ENCODE results near the gene STRADA. TPM values are rescaled to one million over a fixed set of nuclear protein-coding genes. Genes with fewer than 3 reads are reported as not detected.

STRADA gene
- total and polyA plus RNA-seq, 2 donors (not counting 3 experiments of a cell fraction or from before 2014, with no cell fraction given): 47.0 to 53.6 TPM

GRCh38 chr17:63697341-63698286 is 44.0 kb downstream of the STRADA start:
- Histone ChIP-seq H3K9me1 (replicated peaks; ENCODE audit: control insufficient read depth, extremely low read depth, insufficient read depth, low read length) (no peaks in the 10 kb centered on the region), H3K4me3 (replicated peaks in 1 of 3; ENCODE audit: insufficient read depth in 1 of 3, low read depth in 1 of 3, low read length in 3 of 3) (no peak overlapping the region), H3K79me2 (ENCODE audit: control insufficient read depth, insufficient read depth, low read length) (peaks cover 9% of the 10 kb centered on the region), H3K4me1 (ENCODE audit: control insufficient read depth, extremely low read depth, insufficient read depth, low read length) (peaks cover 20% of the 10 kb centered on the region), H3K9ac (replicated peaks; ENCODE audit: extremely low read depth, insufficient read depth, low read length) (no peak overlapping the region), H4K20me1 (replicated peaks; ENCODE audit: control insufficient read depth, extremely low read depth, insufficient read depth, low read length) (no peaks in the 10 kb centered on the region), H3K36me3 (ENCODE audit: control insufficient read depth in 2 of 2, extremely low read depth in 1 of 2, insufficient read depth in 2 of 2, low read length in 2 of 2) (peaks cover 0 to 19% of the 10 kb centered on the region in 2 experiments), H3K9me3 (replicated peaks; ENCODE audit: control insufficient read depth, insufficient read depth, low read length) (no peaks in the 10 kb centered on the region), H3K27ac (ENCODE audit: insufficient read depth, low read depth, low read length) (no peak overlapping the region), H3K27me3 (ENCODE audit: control insufficient read depth in 2 of 2, insufficient read depth in 2 of 2, low read length in 2 of 2) (no peaks in the 10 kb centered on the region), H2AFZ (ENCODE audit: low read depth, low read length) (no peak overlapping the region), H3K4me2 (ENCODE audit: insufficient read depth, low read length) (no peak overlapping the region)
- POLR2A ChIA-PET: no interaction called here
- no peak for FAIRE-seq
- no peak for TF ChIP-seq JUN (IDR thresholded peaks at IDR 0.05; ENCODE audit: borderline replicate concordance, insufficient read depth, insufficient read length, low read depth)
- TF ChIP-seq MAX (IDR thresholded peaks at IDR 0.05; ENCODE audit: insufficient read depth, insufficient read length): no peak
- TF ChIP-seq POLR2A (IDR thresholded peaks at IDR 0.05; ENCODE audit: low read depth, low read length): peak; percentile 15
- no peak for TF ChIP-seq FOS (IDR thresholded peaks at IDR 0.05; ENCODE audit: borderline replicate concordance, insufficient read depth, low read length)
- TF ChIP-seq CTCF (IDR thresholded peaks at IDR 0.05; ENCODE audit: extremely low read depth in 1 of 2, insufficient read depth in 1 of 2, low read depth in 1 of 2, low read length in 2 of 2): peak; percentile 41 to 61
- TF ChIP-seq POLR2AphosphoS5 (IDR thresholded peaks at IDR 0.05; ENCODE audit: insufficient read depth, low read depth, low read length): peak; percentile 39
- TF ChIP-seq GATA2 (IDR thresholded peaks at IDR 0.05; ENCODE audit: insufficient read depth, insufficient read length, low read depth, low read length): no peak
- TF ChIP-seq MYC (IDR thresholded peaks at IDR 0.05; ENCODE audit: low read depth, low read length): no peak
- no peak for TF ChIP-seq EZH2 (IDR thresholded peaks at IDR 0.05; ENCODE audit: borderline replicate concordance, low read depth, low read length, severe bottlenecking)
- DNase-seq (ENCODE audit: low read depth, low spot score): peak; percentile 44
- TSS peak; percentile 30 for BruUV-seq (replicated peaks)
- intact Hi-C loops (cut with micrococcal nuclease) (loop anchor here (1.0 to 2.0 kb wide), 3 partner anchors 21 to 137 kb away; no protein-coding TSS in a partner anchor), dilution Hi-C loops (cut with MboI; ENCODE audit: extremely low pct_ligation_motif_present, low sequenced_read_pairs) (no loop called here)
- CTCF ChIA-PET: interaction anchor here (0.7 to 6.6 kb wide), 12 partner anchors 10 to 272 kb away, joined by 3 to 36 read pairs (median 6); no protein-coding TSS in a partner anchor

All from endothelial cell of umbilical vein (primary cell).